NOMO-1 treated with DMSO at 0.1 percent for 48 hours (cell line): ENCODE measurements around the gene HORMAD2.
"Not testable (repeated sequence)": the region's sequence is repeated elsewhere in the genome, so short reads cannot be mapped to it uniquely, and the experiment has no call there.

Source experiments
- DNase-seq: peaks from one replicate; lab custom pipeline; 2025; ENCODE audit not compliant: unreplicated experiment; lab: John Stamatoyannopoulos, UW

Gene HORMAD2

DNA sequence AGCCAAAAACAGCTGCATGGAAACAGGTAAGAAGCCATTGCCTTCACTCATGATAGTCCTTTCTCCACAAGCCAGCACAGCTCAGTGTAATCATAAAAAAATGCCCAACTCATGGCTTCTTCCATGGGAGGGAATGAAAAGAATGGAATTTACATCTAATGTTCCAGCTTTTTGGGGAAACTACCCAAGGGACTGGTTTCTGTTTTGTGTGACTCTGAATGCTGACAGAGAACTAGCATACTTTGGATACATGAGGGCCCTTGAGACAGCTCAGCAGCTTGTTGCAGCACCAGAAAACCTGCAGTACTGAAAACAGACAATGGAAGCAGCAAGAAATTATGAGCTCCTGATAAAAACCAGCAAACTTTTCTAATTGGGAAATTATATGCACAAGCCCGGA is 24.2 kb upstream of the HORMAD2 start:
- no peak for DNase-seq

DNA sequence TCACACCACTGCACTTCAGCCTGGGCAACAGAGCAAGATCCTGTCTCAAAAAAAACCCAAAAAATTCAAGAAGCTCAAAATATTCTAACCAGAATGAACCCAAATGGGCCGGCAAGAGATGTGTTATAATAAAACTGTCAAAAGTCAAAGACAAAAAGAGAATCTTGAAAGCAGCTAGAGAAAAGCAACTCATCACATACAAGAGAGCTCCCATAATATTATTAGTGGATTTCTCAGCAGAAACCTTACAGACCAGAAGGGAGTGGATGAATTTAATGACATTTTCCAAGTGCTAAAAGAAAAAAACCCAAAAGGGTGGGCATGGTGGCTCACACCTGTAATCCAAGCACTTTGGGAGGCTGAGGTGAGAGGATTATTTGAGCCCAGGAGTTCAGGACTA is 22.9 kb upstream of the HORMAD2 start:
- DNase-seq: no peak

- not testable (repeated sequence) for DNase-seq
These were observed 20.8 kb upstream of the HORMAD2 start for GRCh38 chr22:30059346-30060020.

GRCh38 chr22:30061094-30061493 is 19.2 kb upstream of the HORMAD2 start:
- DNase-seq: not testable (repeated sequence)

GRCh38 chr22:30062259-30062658 is 18.0 kb upstream of the HORMAD2 start:
- DNase-seq: no peak

- no peak for DNase-seq
These were observed 17.3 kb upstream of the HORMAD2 start for GRCh38 chr22:30062950-30063349.

DNA sequence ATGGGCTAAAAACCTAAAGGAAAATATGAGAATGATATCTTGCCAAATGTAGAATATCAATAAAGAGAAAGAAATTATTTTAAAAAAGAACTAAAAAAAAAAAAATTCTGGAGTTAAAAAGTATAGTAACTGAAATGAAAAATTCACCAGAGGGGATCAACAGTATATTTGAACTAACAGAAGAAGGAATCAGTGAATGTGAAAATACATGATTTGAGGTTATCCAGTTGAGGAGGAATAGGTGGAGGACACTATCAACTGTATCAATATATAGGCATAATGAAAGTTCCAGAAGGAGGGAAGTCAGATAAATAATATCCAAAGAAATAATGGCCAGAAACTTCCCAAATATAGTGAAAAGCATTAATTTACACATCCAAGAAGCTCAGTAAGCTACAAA is 16.1 kb upstream of the HORMAD2 start:
- DNase-seq: no peak

DNA sequence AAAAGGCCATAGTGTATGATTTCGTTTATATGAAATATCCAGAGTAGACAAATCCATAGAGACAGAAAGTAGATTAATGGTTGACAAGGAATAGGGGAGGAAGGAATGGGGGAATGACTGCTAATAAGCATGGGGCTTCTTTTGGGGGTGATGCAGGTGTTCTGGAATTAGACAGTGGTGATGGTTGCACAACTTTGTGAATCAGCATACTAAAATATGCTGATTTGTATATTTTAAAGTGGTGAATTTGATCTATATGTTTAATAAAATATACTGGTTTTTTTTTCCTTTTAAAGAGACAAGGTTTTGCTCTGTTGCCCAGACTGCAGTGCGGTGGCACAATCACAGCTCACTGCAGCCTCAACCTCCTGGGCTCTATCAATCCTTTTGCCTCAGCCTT is 6.5 kb upstream of the HORMAD2 start:
- no peak for DNase-seq

DNA sequence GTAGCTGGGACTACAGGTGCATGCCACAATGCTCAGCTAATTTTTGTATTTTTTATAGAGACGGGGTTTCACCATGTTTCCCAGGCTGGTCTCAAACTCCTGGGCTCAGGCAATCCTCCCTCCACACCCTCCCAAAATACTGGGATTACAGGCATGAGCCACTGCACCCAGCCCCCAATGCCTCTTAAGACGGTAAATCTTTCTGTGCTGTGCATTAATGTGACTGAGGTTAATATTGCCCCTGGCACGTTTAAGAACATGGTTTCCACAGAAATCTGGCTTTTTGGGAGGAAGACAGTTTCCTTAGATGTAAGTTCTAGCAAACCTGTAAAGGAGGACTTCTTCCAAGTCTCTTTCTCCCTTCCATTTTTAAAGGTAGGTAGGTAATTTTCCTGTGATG is 6.1 kb upstream of the HORMAD2 start:
- no peak for DNase-seq

- no peak for DNase-seq
These were observed 5.3 kb upstream of the HORMAD2 start for GRCh38 chr22:30074994-30075393.

GRCh38 chr22:30077279-30077880 is 2.9 kb upstream of the HORMAD2 start:
- no peak for DNase-seq

DNA sequence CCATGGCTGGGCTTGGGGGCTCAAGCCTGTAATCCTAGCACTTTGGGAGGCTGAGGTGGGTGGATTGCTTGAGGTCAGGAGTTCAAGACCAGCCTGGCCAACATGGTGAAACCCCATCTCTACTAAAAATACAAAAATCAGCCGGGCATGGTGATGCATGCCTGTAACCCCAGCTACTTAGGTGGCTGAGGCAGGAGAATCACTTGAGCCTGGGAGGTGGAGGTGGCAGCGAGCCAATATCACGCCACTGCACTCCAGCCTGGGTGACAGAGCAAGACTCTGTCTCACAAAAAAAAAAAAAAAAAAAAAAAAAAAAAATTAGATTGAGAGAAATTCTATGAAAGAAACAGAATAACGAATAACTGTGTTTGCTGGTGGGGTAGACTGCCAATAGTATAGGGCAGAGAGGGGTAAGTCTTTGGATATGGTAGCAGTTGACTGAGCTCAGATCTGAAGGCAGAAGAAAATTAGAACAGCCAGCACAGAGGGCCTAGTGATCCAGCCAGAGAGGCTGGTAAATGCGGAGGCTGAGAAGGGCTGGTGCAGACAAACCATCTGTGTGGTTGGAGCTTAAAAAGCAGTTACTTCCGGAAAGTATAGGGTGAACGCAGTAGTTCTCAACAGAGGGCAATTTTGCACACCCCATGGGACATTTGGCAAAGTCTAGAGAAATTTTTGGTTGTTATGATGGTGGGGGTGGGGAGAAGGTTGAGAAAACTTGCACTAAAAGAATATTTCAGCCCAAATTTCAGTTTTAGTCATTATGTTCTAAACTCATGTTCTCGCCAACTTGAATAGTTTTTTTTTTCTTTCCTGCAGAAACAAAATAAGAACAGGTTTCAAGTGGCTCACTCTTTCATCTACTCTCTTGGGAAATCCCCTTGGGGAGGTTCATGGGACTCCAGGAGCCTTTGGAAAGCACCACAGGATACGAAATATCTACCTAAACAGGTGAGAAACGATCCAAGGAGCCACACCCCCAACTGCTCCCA is 1.6 kb upstream of the HORMAD2 start:
- no peak for DNase-seq

- DNase-seq: no peak
These were observed 541 bp downstream of the HORMAD2 start for GRCh38 chr22:30080805-30081204.

GRCh38 chr22:30086496-30086895 is 6.2 kb downstream of the HORMAD2 start:
- DNase-seq: no peak

- not testable (repeated sequence) for DNase-seq
These were observed 6.8 kb downstream of the HORMAD2 start for GRCh38 chr22:30087037-30087436.

GRCh38 chr22:30087611-30088010 is 7.3 kb downstream of the HORMAD2 start:
- no peak for DNase-seq

DNA sequence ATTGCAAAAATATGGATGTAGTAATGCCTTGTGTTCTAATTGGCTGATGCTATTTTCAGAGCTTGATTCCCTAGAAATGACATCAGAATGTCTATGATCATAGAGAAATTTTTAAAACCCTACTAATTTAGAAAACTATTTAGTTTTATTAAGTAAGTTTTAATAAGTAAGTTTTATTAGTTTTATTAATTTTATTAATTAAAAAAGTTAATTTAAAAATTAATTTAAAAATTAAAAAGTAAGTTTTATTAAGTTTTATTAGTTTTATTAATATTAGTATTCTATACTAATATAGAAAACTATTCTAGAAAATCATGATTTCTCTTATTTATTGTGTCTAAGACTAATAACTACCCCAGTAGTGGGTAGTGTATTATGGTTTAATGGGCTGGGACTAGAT is 8.2 kb downstream of the HORMAD2 start:
- DNase-seq: no peak

- DNase-seq: no peak
These were observed 9.4 kb downstream of the HORMAD2 start for GRCh38 chr22:30089655-30089974.

- DNase-seq: no peak
These were observed 12.4 kb downstream of the HORMAD2 start for GRCh38 chr22:30092686-30093085.

DNA sequence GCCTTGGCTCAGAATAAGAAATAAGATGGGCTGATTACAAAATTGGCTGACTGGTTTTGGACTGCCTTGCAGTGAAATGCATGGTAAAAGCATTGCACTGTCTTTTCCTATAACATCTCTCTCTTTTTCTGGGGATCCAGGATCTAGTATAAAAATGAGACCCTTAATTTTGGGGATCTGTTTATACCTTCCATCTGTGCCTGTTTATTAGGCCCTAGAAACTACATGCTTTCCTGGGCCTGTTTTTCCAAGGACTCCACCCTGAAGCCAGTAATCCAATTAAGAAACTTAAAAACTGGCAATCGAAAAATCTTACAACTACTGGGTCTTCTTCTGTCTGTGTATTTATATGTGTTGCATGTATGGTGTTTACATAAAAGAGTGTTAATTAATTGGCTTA is 14.5 kb downstream of the HORMAD2 start:
- no peak for DNase-seq

DNA sequence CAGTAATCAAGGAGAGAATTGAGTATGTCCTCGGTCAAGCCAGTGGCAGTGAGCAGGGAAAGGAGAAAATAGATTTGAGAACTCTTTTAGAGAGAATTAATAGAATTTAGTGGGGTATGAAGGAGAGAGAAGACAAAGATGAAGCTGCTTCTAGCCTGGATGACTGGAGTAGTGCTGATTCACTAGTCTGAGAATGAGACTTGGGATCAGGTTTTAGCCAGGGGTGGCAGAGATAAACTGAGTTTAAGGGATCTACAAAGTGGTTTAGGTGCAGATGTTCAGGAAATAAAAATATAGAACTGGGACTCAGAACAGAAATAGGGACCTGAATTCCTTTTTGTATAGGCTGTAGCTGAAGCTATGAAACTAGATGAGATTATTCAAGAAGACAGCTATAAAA is 17.6 kb downstream of the HORMAD2 start:
- no peak for DNase-seq

GRCh38 chr22:30100770-30101169 is 20.5 kb downstream of the HORMAD2 start:
- DNase-seq: not testable (repeated sequence)
